Heart left ventricle (tissue), 13 donors: ENCODE measurements around the gene ZC3H12C.

Experiments
- CTCF ChIP-seq, 12 donors: fragments of 200-600 bp; sonication (generic) in 4 of 12; IDR thresholded peaks; one replicate each; pipeline versions ENCODE4 v1.5.0 to v1.8.0; 2018 to 2022; ENCODE audit warnings: antibody characterized with exemption in 12 of 12, mild to moderate bottlenecking in 5 of 12
- POLR2A ChIP-seq, 2 donors: fragments of 450-650 bp; IDR thresholded peaks; one replicate each; pipeline ENCODE4 v1.6.1; 2017; ENCODE audit warnings: antibody characterized with exemption in 2 of 2, mild to moderate bottlenecking in 2 of 2, moderate library complexity in 2 of 2
- donor health status: ischemic (EF 13 %, LVEDD 7.1; RV severe dilation, severe dysfunction).
- donor health status: DM: no; HTN: yes; CAD: no.
- donor health status: DM: no; HTN: no; CAD: no.
- donor health status: ischemic (EF 25% LVEDD 6.9; RV normal size, moderate dysfunction).
- donor health status: ischemic (EF 25% LVEDD 5.7; RV mildly dilated, moderate dysfunction).
- donor health status: ischemic (EF 35%, LVEDD 5.7; RV mildly dilated, moderate dysfunction).
- donor health status: nonischemic (EF 11% LVEDD 7.7; RV severe dilation, severe dysfunction).
- donor health status: DM: yes; HTN: yes; CAD: no.
- donor health status: PGD.
- donor health status: ischemic (EF 29% LVEDD 5.4; RV normal size, mild dysfunction).
- donor health status: nonischemic (EF 23%, LVEDD 6.1; RV moderate dilation, normal function).

GRCh38 chr11:110123003-110123402, 29.8 kb downstream of the ZC3H12C start:
- no peak for TF ChIP-seq CTCF (IDR thresholded peaks at IDR 0.05)
- TF ChIP-seq POLR2A (IDR thresholded peaks at IDR 0.05): no peak
